Fibroblast of mammary gland (primary cell): ENCODE results near the gene OR4Q2.

ENCODE experiments used
- DNase-seq: peaks from one replicate; pipeline ENCODE4 v3.0.0-alpha.2; 2010; ENCODE audit warnings: low read depth
- H3K4me3 ChIP-seq: 2 replicates; pipeline ENCODE4 v1.5.1; 2011; ENCODE audit warnings: low read depth, mild to moderate bottlenecking, low read length, moderate library complexity; ENCODE audit not compliant: control insufficient read depth
- TF ChIP-seq, protein P1 (sequence below): conservative IDR thresholded peaks from 2 replicates; pipeline ENCODE4 v1.5.1; 2011; ENCODE audit warnings: low read depth, low read length, inconsistent platforms; ENCODE audit not compliant: control insufficient read depth, insufficient read depth

Gene OR4Q2

DNA sequence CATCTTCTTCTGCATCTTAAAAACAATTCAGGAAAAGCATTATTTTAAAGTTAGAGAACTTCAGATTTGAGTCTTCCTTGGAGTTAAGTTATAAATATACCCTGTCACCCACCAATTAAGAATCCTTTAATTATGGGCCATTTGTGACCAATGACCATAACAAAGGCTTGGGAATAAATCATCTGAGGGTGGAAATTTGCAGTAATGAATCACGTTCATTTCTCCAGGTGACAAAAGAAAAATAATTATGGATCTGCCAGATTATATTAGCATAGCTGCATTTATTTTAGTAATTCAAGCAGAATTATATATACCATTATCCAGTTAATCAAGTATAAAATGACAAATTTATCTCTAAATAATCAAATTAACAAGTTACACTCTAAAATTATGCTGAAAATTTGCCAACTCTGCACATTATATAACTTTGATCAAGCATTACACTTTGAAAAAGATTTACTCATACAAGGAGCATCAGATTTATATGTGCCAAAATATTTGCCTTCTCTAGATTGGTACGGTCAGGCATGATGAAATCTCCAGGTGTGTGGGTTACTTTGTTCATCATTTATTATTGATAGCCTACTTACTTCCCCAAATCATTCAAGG lies 17.4 kb downstream of the OR4Q2 start, which contains the start of gene OR4K14:
TSS of gene OR4K14 (minus strand) at position 51 of the 609 bp plus-strand sequence. CDS start 4,114 bp downstream, outside the sequence.
- DNase-seq = no peak
- H3K4me3 ChIP-seq = no peak within 1 kb of the TSS
- TF ChIP-seq, protein P1, sequence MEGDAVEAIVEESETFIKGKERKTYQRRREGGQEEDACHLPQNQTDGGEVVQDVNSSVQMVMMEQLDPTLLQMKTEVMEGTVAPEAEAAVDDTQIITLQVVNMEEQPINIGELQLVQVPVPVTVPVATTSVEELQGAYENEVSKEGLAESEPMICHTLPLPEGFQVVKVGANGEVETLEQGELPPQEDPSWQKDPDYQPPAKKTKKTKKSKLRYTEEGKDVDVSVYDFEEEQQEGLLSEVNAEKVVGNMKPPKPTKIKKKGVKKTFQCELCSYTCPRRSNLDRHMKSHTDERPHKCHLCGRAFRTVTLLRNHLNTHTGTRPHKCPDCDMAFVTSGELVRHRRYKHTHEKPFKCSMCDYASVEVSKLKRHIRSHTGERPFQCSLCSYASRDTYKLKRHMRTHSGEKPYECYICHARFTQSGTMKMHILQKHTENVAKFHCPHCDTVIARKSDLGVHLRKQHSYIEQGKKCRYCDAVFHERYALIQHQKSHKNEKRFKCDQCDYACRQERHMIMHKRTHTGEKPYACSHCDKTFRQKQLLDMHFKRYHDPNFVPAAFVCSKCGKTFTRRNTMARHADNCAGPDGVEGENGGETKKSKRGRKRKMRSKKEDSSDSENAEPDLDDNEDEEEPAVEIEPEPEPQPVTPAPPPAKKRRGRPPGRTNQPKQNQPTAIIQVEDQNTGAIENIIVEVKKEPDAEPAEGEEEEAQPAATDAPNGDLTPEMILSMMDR = no peak

DNA sequence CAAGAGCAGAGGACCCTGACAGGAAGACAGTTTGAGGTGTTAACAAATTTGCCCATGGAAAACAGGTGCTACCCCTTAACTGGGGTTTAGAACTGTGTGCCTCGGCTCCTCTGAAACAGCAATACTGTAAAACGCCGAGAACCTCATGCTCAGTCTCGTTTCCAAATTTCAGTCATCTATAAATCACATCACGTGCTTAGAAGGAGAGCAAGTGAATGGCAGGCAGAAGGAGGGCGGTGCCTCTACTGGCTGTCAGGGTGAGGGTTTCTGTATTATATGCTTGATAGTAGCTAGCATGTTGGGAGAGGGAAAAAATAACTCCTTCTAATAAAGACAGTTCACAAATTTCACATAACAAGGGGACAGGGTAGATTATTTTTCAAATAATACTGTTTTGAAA lies 29.1 kb downstream of the OR4Q2 start:
- no peak for DNase-seq
- TF ChIP-seq, protein P1 = no peak
- no peak overlapping the region for H3K4me3 ChIP-seq

DNA sequence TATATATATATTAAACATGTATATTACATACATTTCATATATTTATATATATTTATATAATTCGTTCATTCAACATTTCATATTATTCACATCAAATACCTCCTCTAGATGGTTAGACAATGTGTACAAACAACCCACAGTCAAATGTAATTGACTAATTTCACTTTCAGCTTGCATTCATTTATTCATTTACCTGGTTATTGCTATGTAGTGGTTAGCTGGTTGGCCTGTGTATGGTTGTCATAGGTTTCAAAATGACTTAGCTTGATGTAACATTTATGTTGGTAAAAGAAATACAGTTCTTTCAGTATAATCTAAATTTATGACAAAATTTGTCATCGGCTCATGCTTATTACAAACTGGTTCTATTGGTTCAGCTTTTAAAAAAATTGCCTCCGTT lies 33.5 kb downstream of the OR4Q2 start:
- no peak overlapping the region for H3K4me3 ChIP-seq
- TF ChIP-seq, protein P1 = no peak
- no peak for DNase-seq

DNA sequence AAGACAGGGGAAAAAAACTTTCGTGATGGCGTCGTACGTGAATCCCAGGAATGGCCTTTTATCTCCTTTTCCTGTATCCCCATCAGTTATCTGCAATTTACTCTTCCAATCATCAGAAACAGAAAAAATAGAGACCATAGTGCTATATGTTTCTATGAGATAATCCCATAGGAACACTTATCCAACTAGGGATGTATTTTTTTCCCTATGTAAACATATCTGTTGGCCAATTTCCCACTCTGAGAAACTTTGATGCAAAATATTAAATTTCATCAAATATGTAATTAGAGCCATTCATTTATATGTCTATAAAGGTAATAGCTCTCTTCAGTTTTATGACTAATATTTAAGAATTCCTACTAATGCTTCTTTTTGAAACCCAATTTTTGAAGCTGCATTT lies 34.0 kb downstream of the OR4Q2 start, which contains the start of gene OR4K13:
TSS of gene OR4K13 (minus strand) at position 101 of the 400 bp plus-strand sequence. CDS start 1,280 bp downstream, outside the sequence.
- TF ChIP-seq, protein P1 = no peak
- no peak for DNase-seq
- H3K4me3 ChIP-seq = no peak within 1 kb of the TSS

DNA sequence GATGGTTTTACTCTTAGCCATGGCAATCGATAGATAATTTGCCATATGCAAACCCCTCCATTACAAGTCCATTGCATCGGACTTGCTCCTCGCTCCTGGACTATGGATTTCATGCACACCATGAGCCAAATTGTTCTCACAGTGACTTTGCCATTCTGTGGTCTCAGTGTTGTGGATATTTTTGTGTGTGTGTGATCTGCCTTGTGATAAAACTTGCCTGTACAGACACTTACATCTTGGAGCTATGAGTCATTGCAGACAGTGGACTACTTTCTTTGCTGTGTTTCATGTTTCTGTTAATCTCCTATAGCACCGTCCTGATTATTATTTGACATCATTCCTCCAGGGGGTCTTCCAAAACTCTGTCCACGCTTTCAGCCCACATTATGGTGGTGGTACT lies 42.3 kb downstream of the OR4Q2 start:
- no peak overlapping the region for H3K4me3 ChIP-seq
- TF ChIP-seq, protein P1 = no peak
- DNase-seq = no peak

DNA sequence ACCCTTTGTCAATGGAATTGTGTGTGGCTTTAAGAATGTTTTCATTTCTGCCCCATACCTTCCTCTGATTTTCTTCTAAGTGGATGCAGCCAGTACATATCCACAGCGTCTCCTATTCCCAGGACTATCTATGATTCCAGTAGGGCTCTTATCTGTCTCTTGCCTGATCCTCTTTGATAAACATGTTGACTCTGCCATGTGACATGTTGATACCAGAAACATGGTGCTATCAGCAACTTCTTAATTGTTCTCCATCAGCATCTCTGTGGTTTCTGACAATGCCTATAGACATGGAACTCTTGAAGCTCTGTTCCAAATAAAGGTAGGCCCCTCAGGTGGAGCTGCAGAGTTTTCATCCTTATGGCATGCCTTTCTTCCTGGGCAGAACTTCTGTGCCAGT lies 46.2 kb downstream of the OR4Q2 start:
- TF ChIP-seq, protein P1 = no peak
- DNase-seq = no peak
- no peak overlapping the region for H3K4me3 ChIP-seq
